Measurements from ENCODE around the gene LHX8.

DNA sequence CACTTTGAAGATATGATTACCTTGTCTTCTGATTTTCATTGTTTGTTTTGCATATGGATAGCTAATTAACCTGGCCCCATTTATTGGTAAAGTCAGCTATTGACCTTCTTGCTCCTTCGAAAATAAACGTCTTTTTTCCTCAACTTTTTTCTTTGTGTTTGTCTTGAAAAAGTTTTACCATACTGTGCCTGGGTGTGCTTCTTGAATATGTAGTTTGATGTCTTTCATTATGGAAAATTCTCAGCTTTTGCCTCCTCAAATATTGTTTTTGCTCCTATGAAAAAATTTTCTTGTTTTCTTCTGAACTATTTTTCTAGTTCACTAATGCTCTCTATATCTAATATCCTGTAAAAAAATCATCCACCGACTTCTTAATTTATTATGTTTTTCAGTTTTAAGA is 25.0 kb downstream of the LHX8 start:
- TF ChIP-seq, protein P1, sequence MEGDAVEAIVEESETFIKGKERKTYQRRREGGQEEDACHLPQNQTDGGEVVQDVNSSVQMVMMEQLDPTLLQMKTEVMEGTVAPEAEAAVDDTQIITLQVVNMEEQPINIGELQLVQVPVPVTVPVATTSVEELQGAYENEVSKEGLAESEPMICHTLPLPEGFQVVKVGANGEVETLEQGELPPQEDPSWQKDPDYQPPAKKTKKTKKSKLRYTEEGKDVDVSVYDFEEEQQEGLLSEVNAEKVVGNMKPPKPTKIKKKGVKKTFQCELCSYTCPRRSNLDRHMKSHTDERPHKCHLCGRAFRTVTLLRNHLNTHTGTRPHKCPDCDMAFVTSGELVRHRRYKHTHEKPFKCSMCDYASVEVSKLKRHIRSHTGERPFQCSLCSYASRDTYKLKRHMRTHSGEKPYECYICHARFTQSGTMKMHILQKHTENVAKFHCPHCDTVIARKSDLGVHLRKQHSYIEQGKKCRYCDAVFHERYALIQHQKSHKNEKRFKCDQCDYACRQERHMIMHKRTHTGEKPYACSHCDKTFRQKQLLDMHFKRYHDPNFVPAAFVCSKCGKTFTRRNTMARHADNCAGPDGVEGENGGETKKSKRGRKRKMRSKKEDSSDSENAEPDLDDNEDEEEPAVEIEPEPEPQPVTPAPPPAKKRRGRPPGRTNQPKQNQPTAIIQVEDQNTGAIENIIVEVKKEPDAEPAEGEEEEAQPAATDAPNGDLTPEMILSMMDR (IDR thresholded peaks at IDR 0.05; ENCODE audit: insufficient read depth, low read length, poor library complexity, severe bottlenecking): no peak
- no peak for TF ChIP-seq EZH2phosphoT487 (conservative IDR thresholded peaks at IDR 0.05; ENCODE audit: low read length)

All from SU-DHL-6 (cell line).